ENCODE data around the gene GALK1.
"Not testable (repeated sequence)": the region's sequence is repeated elsewhere in the genome, so short reads cannot be mapped to it uniquely, and the experiment has no call there.

The GALK1 gene

GRCh38 chr17:75763613-75764416 lies 1.2 kb downstream of the GALK1 start:
- no peak for FAIRE-seq

- FAIRE-seq, result no peak
These were observed 1.8 kb downstream of the GALK1 start for GRCh38 chr17:75763269-75763607.

- FAIRE-seq, result no peak
These were observed 2.3 kb downstream of the GALK1 start for GRCh38 chr17:75762513-75763268.

GRCh38 chr17:75759978-75760640 lies 4.9 kb downstream of the GALK1 start:
- FAIRE-seq, result not testable (repeated sequence)

GRCh38 chr17:75759457-75759856 lies 5.5 kb downstream of the GALK1 start:
- no peak for FAIRE-seq

- no peak for FAIRE-seq
These were observed 6.7 kb downstream of the GALK1 start for GRCh38 chr17:75758131-75758905.

- FAIRE-seq, result no peak
These were observed 7.8 kb downstream of the GALK1 start for GRCh38 chr17:75757086-75757681.

- FAIRE-seq, result no peak
These were observed 8.4 kb downstream of the GALK1 start for GRCh38 chr17:75756451-75757085.

- FAIRE-seq, result no peak
These were observed 9.0 kb downstream of the GALK1 start for GRCh38 chr17:75755990-75756389.

- no peak for FAIRE-seq
These were observed 9.6 kb downstream of the GALK1 start for GRCh38 chr17:75755205-75755901.

GRCh38 chr17:75754378-75755204 lies 10.4 kb downstream of the GALK1 start:
- no peak for FAIRE-seq

GRCh38 chr17:75753514-75754377 lies 11.2 kb downstream of the GALK1 start:
- no peak for FAIRE-seq

- no peak for FAIRE-seq
These were observed 12.0 kb downstream of the GALK1 start for GRCh38 chr17:75752802-75753513.

- FAIRE-seq, result no peak
These were observed 12.6 kb downstream of the GALK1 start for GRCh38 chr17:75752405-75752709.

GRCh38 chr17:75751676-75752404 lies 13.2 kb downstream of the GALK1 start:
- FAIRE-seq, result no peak

- FAIRE-seq, result no peak
These were observed 14.2 kb downstream of the GALK1 start for GRCh38 chr17:75750661-75751423.
